ENCODE results near the gene ENAM.
"Not testable (repeated sequence)": the region's sequence is repeated elsewhere in the genome, so short reads cannot be mapped to it uniquely, and the experiment has no call there.

ENAM gene

DNA sequence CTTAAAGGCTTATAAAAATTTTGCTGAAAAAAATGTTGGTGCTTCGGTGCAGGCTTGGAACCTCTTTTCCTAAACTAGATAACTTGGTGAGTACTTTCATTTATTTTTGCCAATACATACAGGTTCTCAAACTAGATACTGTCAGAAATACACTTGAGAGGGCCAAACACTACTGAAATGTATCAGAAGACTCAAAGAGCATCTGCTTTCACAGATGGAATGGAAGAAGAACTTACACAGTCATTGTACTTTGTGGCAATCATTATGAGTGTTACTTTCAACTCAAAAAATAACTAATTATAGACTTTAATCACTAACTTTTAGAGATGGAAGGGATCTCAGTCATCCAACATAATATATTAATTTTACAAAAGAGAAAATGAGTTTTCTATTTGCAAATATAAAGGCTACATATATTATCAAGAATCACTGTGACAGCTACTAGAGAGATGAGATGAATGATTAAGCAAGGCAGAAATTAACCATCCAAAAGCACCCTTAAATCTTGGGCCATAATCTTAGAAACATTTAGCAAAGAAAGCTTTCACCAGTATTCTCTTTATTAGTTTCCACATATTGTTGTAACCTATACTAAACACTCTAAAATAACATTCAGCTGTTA lies 1.0 kb downstream of the ENAM start:
- DNase-seq (ENCODE audit: low read depth): no peak

DNA sequence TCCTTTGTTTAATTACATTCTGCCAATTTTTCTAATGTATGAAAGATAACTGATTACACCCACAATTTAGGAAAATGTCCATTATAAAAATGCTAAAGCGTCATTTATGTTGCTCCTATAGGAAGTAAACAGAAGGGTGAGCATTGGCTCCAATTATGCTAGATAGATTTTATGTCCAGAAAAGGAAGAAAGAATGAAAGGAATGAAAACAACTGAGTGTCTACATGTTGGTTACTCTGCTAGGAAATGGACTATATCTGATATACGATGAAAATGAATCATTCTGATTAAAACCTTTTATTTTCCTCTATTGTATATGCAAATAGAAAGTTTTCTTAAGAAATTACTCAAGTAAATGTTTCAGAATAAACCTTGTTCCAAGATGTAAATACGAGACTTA lies 1.6 kb downstream of the ENAM start:
- no peak for DNase-seq (ENCODE audit: low read depth)

DNA sequence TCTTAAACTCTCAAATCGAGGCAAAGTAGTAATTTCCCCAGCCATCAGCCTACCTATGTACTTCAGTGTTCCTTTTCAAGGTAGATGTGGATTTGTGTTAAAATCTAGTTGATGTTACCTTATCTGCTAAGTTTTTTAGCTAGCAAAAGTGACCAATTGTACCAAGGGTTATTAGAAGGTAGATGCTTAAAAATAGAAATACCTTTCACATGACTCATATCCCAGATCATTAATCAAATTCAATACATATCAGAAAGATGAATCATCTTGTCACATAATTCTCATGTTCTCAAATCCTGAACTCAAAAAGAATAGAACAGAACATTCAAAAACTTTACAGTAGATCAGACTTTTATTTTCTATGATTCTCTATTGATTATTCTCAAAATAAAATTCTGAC lies 3.5 kb downstream of the ENAM start:
- no peak for DNase-seq (ENCODE audit: low read depth)

DNA sequence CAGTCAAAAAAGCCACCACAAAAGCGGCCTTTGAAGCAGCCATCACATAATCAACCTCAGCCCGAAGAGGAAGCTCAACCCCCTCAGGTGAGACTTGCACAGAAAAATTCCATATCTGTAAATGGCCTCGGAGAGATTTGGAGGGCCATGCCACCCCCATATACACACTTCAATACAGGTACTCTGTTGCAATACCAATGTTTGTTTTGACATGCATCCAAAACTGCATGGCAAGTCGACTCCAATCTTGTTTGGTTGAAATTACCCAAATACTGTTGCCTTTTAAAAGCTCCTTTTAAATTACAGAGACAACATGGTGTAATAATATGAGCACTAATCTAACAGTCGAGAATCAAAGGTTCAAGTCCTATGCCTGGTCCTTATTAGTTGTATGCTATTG lies 5.9 kb downstream of the ENAM start:
- DNase-seq (ENCODE audit: low read depth): no peak

DNA sequence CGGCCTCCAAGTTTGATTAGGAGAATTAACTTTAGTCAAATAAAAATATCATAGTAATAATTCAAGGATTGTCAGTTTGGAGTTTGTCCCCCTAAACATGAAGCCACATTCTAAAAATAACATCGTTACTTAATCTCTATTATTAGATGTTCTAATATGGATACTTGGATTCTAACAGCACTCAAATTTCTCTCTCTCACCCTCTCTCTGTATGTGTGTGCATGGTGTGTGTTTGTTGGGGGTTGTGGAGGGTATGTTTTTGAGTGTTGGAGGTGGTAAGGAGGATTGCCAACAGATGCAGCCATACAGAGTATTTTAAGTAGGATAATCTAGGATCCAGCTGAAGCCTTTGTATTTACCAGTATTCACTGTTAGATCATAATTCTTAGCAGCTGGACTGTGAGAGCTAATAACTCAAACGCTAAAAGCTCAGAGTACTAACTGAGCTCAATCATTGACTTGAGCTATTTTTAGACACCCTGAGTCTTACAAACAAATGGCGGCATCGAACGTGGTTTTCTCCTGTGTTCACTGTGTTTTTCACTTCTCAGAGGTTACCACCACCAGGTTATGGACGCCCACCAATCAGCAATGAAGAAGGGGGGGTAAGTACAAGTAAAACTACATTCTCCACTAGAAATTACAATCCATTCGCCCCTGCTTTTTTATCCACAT lies 8.8 kb downstream of the ENAM start:
- no peak for DNase-seq (ENCODE audit: low read depth)

DNA sequence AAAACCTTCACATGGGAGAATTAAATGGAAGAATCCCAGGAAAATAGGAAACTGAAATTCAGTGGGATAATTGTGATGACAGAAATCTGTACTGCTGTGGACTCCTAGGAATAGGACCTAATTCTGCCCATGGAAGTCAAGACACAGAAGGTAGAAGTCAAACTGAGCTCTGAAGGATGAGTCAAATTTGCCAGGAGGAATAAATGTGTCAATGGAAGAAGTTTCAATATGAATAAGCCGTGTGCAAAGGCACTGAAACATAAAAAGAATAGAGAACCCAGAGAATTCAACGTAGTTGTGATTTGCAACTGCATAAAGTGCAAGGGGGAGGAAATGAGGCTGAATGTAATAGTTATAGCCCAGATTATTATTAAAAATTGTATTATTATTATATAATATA lies 11.6 kb downstream of the ENAM start:
- DNase-seq (ENCODE audit: low read depth): no peak

DNA sequence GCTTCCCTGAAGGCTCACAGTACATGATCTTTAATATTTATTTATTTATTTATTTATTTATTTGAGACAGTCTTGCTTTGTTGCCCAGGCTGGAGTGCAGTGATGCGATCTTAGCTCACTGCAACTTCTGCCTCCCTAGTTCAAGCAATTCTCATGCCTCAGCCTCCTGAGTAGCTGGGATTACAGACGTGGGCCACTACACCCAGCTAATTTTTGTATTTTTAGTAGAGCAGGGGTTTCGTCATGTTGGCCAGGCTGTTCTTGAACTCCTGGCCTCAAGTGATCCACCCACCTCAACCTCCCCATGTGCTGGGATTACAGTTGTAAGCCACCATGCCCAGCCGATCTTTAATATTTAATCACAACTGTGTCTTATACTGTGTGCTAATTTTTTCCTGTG lies 22.2 kb downstream of the ENAM start:
- DNase-seq (ENCODE audit: low read depth): not testable (repeated sequence)

DNA sequence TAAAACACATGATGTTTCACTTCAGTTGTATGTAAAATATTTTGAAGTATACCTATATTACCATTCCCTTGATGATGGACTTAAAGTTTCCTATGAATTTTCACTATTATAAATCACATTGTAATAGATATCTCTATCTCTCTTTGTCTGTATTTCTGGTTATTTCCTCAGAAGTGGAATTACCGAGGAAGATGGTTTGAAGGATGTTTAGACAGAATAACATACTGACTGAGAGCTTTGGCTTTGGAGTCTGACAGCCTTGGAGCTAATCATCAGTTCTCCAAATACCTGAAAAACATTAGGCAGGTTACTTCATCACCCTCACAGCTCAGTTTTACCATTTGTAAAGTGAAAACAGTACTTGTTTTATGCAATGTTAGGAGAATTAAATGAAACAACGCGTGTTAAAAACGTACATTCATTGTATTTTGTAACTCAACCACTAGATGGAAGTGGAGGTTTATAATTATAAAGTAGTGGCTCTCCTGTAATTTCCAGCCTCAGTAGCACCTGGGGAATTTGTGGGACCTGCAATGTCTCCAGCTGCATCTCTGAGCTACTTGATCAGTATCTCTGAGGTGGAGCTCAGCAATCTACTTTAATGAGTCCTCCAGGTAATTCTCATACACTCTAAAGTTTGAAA lies 23.4 kb downstream of the ENAM start:
- no peak for DNase-seq (ENCODE audit: low read depth)

DNA sequence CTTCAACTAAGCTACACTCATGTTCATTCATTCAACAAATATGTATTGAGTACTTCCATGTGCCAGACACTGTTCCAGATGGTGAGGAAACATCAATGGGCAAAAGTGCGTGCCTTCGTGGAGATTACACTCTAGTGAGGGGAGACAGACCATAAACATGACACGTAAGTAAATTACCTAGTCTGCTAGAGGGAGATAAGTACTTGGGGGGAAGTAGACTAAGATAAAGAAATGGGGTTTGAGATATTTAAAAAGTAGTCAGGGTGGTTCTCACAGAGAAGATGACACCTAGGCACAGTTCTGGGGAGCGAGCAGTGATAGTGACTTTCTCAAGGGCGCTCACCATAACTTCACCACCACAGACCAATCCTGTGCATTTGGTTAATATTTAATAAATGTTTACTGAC lies 26.1 kb downstream of the ENAM start:
- DNase-seq (ENCODE audit: low read depth): no peak

DNA sequence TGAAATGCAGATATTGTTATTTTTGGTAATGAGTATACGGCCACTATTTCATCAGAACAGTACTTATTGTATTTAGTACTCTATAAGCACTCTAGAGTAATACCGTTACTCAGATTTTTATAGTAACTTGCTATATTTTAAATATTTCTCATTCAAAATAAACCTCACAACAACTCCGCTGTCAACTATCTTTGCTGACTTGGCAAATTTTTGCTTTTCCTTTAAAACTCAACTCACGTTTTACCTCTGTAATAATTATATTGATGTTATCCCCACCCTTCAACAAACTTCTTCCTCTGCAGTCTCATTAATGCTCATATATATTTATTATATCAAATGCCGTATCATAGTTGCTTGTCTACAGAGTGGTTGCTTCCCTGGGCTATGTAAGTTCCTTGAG lies 28.8 kb downstream of the ENAM start:
- DNase-seq (ENCODE audit: low read depth): no peak

DNA sequence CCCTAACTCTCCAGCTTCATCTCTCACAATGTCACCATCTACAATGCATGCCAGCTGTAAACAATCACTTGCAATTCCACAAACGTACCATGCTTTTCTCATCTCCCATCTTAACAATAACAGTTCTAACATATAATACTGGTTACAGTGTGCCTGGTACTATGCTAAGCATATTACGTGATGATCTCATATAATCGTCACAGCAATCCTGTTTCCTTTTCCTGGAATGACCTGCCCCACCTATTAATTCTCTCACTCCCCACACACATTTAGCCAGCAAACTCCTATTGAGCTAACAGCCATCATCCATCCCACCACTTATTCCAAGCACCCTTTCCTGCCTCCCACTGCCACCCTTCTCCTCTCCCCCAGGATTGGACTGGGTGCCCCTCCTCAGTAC lies 29.9 kb downstream of the ENAM start:
- no peak for DNase-seq (ENCODE audit: low read depth)

DNA sequence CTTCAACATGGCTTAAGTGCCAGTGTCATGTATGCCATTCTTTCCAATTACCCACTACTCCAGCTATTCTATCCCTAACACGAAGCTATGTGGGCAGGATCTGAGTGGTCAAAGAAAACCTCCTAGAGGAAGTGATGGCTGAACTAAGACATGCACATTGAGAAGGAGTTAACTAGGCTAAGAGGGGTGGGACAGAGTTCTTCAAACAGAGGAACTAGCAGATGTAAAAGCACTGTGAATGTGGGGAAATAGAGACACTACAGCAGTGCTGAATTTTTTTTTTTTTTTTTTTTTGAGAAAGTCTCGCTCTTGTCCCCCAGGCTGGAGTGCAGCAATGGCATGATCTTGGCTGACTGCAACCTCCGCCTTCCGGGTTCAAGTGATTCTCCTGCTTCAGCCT lies 31.6 kb downstream of the ENAM start:
- no peak for DNase-seq (ENCODE audit: low read depth)

DNA sequence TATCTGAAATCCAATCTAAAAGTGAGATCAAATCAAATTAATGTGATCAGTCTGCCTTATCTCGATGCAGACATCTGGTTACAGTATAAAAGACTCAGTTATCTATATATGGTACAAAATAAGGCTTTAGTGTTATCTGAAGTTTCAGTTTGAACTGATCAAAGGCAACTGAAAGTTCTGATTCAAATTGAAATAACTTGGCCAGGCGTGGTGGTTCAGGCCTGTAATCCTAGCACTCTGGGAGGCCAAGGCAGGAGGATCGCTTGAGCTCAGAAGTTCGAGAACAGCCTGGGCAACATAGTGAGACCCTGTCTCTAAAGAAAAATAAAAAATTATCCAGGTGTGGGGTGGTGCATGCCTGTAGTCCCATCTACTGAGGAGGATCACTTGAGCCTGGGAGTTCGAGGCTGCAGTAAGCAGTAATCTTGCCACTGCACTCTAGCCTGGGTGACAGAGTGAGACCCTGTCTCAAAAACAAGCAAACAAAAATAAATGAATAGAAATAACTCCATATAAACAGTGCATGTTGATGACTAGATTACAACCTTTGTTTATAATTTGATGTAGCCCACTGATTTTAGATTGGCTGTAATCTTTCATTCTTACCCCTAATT lies 32.9 kb downstream of the ENAM start:
- not testable (repeated sequence) for DNase-seq (ENCODE audit: low read depth)

DNA sequence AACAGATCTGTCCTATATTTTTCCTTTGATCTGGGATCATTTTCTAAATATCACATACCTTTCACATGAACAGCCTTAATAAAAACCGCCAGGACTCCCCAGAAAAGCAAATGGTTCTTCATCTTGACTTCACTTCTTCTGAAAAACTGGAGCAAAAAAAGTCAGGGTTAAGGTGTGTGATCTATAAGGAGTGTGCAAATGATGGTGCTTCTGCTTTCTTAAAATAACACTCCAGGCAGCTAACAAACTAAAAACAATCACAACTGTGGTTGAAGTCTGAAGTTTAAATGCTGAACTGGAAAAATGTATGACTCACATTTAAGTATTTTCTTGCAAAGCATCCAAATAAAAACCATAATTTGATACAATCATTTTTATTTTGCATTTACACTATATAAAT lies 37.8 kb downstream of the ENAM start, which contains the start of gene JCHAIN:
JCHAIN (minus strand) TSS at position 140 of the 400 bp plus-strand sequence; CDS start at position 122, 18 bp downstream.
- DNase-seq (ENCODE audit: low read depth): no peak

DNA sequence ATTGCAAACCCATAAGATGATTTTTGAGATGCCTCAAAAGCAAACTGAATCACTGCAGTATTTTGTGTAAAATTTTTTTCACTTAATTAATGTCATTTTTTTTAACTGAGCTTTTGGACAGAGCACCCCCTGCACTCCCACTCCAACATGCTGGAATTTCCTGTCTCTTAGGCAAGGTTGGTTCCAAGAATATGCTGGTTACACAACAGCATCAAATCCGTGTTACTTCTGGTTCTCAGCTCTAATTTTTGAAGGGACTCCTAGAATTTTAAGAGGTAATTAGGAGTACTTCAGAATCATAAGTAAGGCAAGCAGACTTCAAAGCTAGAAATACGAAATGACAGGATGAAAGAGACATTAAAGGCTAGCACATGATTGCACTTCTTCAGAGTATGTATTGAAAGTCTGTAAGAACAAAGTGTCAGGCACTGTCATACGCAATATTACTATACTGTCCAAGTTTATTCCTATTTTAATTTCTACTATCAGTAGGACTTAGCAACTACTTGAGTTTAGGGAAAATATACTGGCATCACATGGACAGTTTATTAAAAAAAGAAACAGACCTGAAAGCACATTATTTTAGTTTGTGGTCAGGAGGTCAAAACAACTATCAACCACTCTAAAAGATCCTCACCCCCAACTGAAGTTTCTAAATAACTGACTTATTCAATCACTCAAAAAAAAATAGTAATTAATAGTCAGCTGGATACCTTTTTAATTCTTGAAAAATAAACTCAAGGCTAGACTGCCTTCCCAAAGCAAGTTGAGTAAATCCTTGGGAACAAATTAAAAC lies 39.4 kb downstream of the ENAM start:
- no peak for DNase-seq (ENCODE audit: low read depth)

DNA sequence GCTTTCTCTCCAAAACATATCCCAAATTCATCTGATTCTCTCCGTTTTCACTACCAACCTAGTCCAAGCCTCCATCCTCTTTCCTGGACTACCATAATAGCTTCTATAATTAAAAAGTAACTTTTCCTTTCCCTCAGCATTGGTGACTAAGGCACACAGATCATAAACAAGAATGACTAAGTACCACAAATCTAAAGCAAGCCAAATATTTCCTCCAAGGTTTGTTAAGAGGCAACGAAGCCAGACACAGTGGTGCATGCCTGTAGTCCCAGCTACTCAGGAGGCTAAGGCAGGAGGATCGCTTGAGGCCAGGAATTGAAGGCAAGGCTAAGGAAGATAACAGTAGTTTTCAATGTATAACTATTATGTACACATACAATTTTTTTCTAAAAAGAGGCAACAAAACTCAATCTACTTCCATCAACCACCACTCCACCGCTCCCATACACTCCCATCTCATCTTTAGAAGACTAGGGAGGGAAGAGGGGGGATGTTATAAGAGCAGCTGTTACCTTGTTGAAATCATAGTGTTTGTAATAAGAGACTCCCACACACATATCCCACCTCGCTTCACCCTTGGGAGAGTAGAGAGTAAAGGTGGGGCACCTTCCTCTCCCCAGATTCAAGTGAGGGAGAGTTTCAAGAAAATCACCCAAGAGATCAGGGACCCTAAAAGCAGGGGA lies 41.9 kb downstream of the ENAM start:
- DNase-seq (ENCODE audit: low read depth): peak; percentile 47

DNA sequence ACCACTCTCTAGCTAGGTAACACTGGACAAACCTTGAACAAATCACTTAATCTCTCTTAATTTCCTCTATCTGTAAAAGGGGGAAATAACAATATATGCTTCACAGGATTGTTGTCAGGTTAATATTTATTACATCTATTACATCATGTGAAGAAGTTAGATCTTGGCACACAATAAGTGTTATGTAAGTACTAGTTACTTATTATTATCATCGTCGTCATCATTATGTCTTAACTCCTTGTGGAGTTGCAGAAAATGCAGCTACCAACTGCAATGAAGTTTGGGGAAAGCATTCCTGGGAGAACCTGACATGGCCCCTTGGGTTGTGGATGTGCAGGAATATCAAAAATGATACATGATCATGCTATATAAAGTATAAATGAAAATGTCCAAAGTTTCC lies 42.5 kb downstream of the ENAM start:
- DNase-seq (ENCODE audit: low read depth): no peak

DNA sequence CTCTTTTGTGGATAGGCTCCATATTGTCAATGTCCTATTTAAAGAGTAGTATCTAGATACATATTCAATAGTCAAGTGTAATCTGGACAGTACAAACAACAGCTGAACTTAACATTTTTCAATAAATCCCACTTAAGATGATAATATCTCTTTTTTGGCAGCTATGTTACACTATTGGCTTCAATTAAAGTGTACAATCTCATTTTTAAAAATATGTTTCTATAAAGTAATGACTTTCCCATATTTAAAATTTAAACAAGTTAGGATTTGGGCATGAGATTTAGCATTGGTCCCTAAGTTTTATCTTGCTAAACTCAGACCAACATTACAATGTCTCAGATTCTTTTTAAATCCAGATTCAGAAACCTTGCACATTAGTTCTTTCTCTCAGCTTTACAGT lies 45.6 kb downstream of the ENAM start:
- no peak for DNase-seq (ENCODE audit: low read depth)

DNA sequence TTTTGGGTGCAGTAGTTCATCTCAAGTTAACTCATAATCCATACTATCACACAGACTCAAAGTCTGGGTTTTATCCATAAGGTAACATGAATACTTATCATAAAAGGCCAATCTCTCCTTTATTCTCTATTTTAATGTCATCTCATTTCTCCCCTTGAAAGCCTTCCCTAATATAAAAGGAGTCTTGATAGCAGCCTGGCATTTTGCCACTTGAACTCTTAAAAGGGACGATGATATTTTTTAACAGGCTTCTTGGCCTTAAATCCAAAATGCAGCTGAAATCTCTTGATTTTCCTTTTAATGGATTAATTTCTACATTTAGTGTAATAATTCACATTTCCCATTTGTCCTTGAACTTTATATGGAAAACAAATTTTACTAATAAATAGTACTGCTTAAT lies 46.2 kb downstream of the ENAM start:
- no peak for DNase-seq (ENCODE audit: low read depth)

DNA sequence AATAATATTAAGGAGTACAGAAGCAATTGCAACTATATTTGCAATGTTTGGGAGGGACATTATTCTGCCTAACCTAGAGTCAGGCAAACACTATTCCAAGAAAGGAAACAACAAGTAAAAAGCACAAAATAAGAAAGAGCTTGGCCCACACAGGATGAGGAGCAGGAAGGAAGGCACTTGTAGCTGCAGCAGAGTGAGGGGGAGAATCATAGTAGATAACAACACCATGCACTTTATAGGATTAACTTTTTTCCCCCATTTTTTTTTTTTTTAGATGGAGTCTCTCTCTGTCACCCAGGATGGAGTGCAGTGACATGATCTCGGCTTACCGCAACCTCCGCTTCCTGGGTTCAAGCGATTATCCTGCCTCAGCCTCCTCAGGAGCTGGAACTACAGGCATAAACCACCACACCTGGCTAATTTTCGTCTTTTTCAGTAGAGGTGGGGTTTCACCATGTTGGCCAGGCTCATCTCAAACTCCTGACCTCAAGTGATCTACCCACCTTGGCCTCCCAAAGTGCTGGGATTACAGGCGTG lies 48.1 kb downstream of the ENAM start:
- DNase-seq (ENCODE audit: low read depth): no peak

DNA sequence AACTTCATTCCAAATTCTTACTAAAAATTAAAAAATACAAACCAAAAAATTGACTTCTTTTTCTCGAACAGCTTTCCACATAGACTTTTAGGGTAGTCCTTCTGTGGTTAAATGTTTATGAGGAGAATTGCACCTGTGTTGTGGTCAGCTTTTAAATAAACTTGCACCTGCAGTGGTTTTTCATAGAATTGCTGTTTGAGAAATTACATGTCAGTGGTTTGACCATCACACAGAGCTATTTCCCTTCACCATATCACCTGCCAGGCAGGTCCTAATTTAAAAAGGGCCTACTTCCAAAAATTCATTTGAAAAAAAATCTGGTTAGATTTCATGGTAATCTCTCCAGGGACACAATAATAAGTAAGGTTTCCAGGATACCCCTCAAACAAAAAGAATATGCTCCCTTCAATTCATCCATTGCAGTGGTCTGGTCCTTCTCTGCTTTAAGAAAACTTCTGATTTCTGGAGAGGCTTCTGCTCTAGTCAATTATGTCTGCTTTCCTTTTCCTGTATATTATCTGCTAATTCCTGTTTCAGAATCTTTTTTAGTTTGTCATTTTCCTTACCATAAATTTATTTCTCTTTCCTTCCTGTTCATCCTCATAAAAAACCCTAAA lies 49.9 kb downstream of the ENAM start:
- DNase-seq (ENCODE audit: low read depth): no peak
